SK-N-SH treated with all-trans-retinoic acid at 6 μM for 48 hours (cell line): ENCODE data around the gene PPT1.

ENCODE experiments used
- ATAC-seq: fragments of 200-7000 bp; cut with Tn5 transposase; 3 replicates; pipeline ENCODE4 v1.9.1; 2020; ENCODE audit warnings: mild to moderate bottlenecking, moderate library complexity
- ARNTL ChIP-seq: fragments of 450-650 bp; formaldehyde crosslinking; IDR thresholded peaks from 2 replicates; pipeline ENCODE4 v1.5.0; 2020; ENCODE audit warnings: low read depth, mild to moderate bottlenecking, moderate library complexity, borderline replicate concordance
- BACH2 ChIP-seq: fragments of 250-450 bp; sonication (Bioruptor Pico); IDR thresholded peaks from 2 replicates; pipeline ENCODE4 v1.9.0; 2021; ENCODE audit warnings: mild to moderate bottlenecking, borderline replicate concordance
- CSDC2 ChIP-seq: fragments of 250-450 bp; sonication (Bioruptor Pico); IDR thresholded peaks from 2 replicates; pipeline ENCODE4 v1.5.0; 2020; ENCODE audit warnings: mild to moderate bottlenecking, moderate library complexity
- ESRRG ChIP-seq: fragments of 250-450 bp; sonication (Bioruptor Pico); IDR thresholded peaks from 2 replicates; pipeline ENCODE4 v1.6.1; 2021; ENCODE audit warnings: mild to moderate bottlenecking
- GLIS3 ChIP-seq: fragments of 250-450 bp; sonication (Bioruptor Pico); IDR thresholded peaks from 2 replicates; pipeline ENCODE4 v1.5.0; 2020; ENCODE audit warnings: mild to moderate bottlenecking, moderate library complexity
- ISL1 ChIP-seq: fragments of 250-450 bp; sonication (Bioruptor Pico); IDR thresholded peaks from 2 replicates; pipeline ENCODE4 v2.1.2; 2022; ENCODE audit warnings: mild to moderate bottlenecking, moderate library complexity
- OSR1 ChIP-seq: fragments of 250-450 bp; sonication (Bioruptor Pico); IDR thresholded peaks from 2 replicates; pipeline ENCODE4 v1.8.0; 2022; ENCODE audit warnings: moderate library complexity, mild to moderate bottlenecking, inconsistent platforms
- PATZ1 ChIP-seq: fragments of 250-450 bp; sonication (Bioruptor Pico); IDR thresholded peaks from 2 replicates; pipeline ENCODE4 v1.8.0; 2020; ENCODE audit warnings: mild to moderate bottlenecking, moderate library complexity, borderline replicate concordance
- POU6F1 ChIP-seq: fragments of 250-450 bp; sonication (Bioruptor Pico); IDR thresholded peaks from 2 replicates; pipeline ENCODE4 v1.8.0; 2021; ENCODE audit warnings: low read depth, mild to moderate bottlenecking, moderate library complexity, borderline replicate concordance
- PPARA ChIP-seq: fragments of 250-450 bp; sonication (Bioruptor Pico); IDR thresholded peaks from 2 replicates; pipeline ENCODE4 v1.5.0; 2020; ENCODE audit warnings: mild to moderate bottlenecking, borderline replicate concordance
- RARB ChIP-seq: fragments of 250-450 bp; sonication (Bioruptor Pico); IDR thresholded peaks from 2 replicates; pipeline ENCODE4 v1.8.0; 2021; ENCODE audit warnings: mild to moderate bottlenecking, moderate library complexity
- SNAI2 ChIP-seq: fragments of 250-450 bp; sonication (Bioruptor Pico); IDR thresholded peaks from 2 replicates; pipeline ENCODE4 v1.5.0; 2020; ENCODE audit warnings: mild to moderate bottlenecking, moderate library complexity
- TCF4 ChIP-seq: fragments of 250-450 bp; sonication (Bioruptor Pico); IDR thresholded peaks from 2 replicates; pipeline ENCODE4 v1.8.0; 2021; ENCODE audit warnings: mild to moderate bottlenecking, moderate library complexity, borderline replicate concordance
- TOX ChIP-seq: fragments of 250-450 bp; sonication (Bioruptor Pico); IDR thresholded peaks from 2 replicates; pipeline ENCODE4 v1.8.0; 2021; ENCODE audit warnings: mild to moderate bottlenecking, moderate library complexity, borderline replicate concordance
- TSHZ2 ChIP-seq: fragments of 250-450 bp; sonication (Bioruptor Pico); IDR thresholded peaks from 2 replicates; pipeline ENCODE4 v1.5.0; 2020; ENCODE audit warnings: mild to moderate bottlenecking, moderate library complexity
- ZC3H10 ChIP-seq: fragments of 250-450 bp; sonication (Bioruptor Pico); IDR thresholded peaks from 2 replicates; pipeline ENCODE4 v1.5.1; 2021; ENCODE audit warnings: mild to moderate bottlenecking, moderate library complexity
- ZFP3 ChIP-seq: fragments of 250-450 bp; sonication (Bioruptor Pico); IDR thresholded peaks from 2 replicates; pipeline ENCODE4 v1.5.0; 2020; ENCODE audit warnings: mild to moderate bottlenecking, moderate library complexity
- ZFP30 ChIP-seq: fragments of 450-650 bp; formaldehyde crosslinking; IDR thresholded peaks from 2 replicates; pipeline ENCODE4 v1.5.0; 2022; ENCODE audit warnings: mild to moderate bottlenecking, moderate library complexity
- ZNF565 ChIP-seq: fragments of 450-650 bp; formaldehyde crosslinking; conservative IDR thresholded peaks from 2 replicates; pipeline ENCODE4 v1.5.0; 2020; ENCODE audit warnings: low read depth, mild to moderate bottlenecking, moderate library complexity
- ZNF70 ChIP-seq: fragments of 450-650 bp; formaldehyde crosslinking; IDR thresholded peaks from 2 replicates; pipeline ENCODE4 v1.5.0; 2020; ENCODE audit warnings: mild to moderate bottlenecking, moderate library complexity
- ZNF8 ChIP-seq: fragments of 450-650 bp; formaldehyde crosslinking; IDR thresholded peaks from 2 replicates; pipeline ENCODE4 v1.5.0; 2020; ENCODE audit warnings: mild to moderate bottlenecking, moderate library complexity

The PPT1 gene

GRCh38 chr1:40090652-40091355, 6.2 kb downstream of the PPT1 start:
- ATAC-seq = peak; percentile 57; the same call in 2 of the 3 replicates
- no peak for TF ChIP-seq GLIS3
- TF ChIP-seq PATZ1 (CRISPR knock-in tag) = no peak
- TF ChIP-seq POU6F1 (CRISPR knock-in tag) = no peak
- TF ChIP-seq ZNF565 = no peak
- no peak for TF ChIP-seq PPARA
- TF ChIP-seq BACH2 (CRISPR knock-in tag) = no peak
- no peak for TF ChIP-seq CSDC2 (CRISPR knock-in tag)
- TF ChIP-seq ZFP30 (CRISPR knock-in tag) = no peak

DNA sequence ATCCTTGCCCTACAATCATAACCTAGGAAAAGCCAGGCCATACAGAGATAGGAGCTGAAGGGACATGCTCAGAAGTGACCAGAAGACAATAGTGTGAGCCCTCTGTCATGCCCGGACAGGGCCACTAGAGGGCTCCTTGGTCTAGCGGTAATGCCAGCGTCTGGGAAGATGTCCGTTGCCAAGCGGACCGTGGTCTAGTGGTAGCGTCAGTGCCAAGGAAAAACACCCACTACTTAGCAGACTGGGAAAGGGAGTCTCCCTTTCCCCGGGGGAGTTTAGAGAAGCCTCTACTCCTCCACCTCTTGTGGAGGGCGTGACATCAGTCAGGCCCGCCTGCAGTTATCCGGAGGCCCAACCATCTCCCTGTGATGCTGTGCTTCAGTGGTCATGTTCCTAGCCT, 12.3 kb downstream of the PPT1 start:
- ATAC-seq = peak; percentile 33; the same call in 1 of the 3 replicates

DNA sequence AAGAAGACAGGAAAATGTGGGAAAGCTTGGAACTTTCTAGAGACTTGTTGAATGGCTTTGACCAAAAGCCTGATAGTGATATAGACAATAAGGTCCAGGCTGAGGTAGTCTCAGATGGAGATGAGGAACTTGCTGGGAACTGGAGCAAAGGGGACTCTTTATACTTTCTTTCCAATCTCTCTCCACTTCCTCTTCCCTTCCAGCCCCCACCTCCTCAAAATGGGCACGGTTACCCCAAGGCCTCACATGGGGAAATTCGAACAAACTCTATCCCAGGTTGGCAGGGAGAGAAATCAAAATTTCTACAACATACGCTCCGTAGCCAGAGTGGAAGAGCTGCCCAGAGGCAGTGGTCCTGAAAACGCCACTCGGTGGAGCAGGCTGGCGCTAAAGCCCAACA, 15.2 kb downstream of the PPT1 start:
- no peak for ATAC-seq
- TF ChIP-seq TOX (CRISPR knock-in tag) = no peak
- TF ChIP-seq PATZ1 (CRISPR knock-in tag) = no peak
- no peak for TF ChIP-seq ARNTL (CRISPR knock-in tag)
- no peak for TF ChIP-seq ZNF8
- TF ChIP-seq SNAI2 (CRISPR knock-in tag) = no peak
- TF ChIP-seq ZNF70 (CRISPR knock-in tag) = no peak
- TF ChIP-seq OSR1 (CRISPR knock-in tag) = no peak
- TF ChIP-seq, all 23 proteins: peak for 0

GRCh38 chr1:40079774-40080400, 17.2 kb downstream of the PPT1 start:
- ATAC-seq = no peak
- TF ChIP-seq TCF4 = no peak
- TF ChIP-seq ZC3H10 (CRISPR knock-in tag) = no peak
- TF ChIP-seq TOX (CRISPR knock-in tag) = no peak
- no peak for TF ChIP-seq PPARA
- no peak for TF ChIP-seq ESRRG (CRISPR knock-in tag)
- no peak for TF ChIP-seq RARB
- TF ChIP-seq SNAI2 (CRISPR knock-in tag) = no peak

- ATAC-seq = peak; percentile 79
- no peak for TF ChIP-seq ZNF8
- TF ChIP-seq ISL1 (CRISPR knock-in tag) = no peak
- no peak for TF ChIP-seq ZNF70 (CRISPR knock-in tag)
- no peak for TF ChIP-seq SNAI2 (CRISPR knock-in tag)
- no peak for TF ChIP-seq ARNTL (CRISPR knock-in tag)
- TF ChIP-seq ZFP3 = no peak
- TF ChIP-seq TSHZ2 (CRISPR knock-in tag) = no peak
- no peak for TF ChIP-seq OSR1 (CRISPR knock-in tag)
- TF ChIP-seq CSDC2 (CRISPR knock-in tag) = no peak
Observed at GRCh38 chr1:40078512-40079333, 18.3 kb downstream of the PPT1 start.
